Measurements from ENCODE around the gene ASTE1. TPM values are rescaled to one million over a fixed set of nuclear protein-coding genes. Genes with fewer than 3 reads are reported as not detected.

Gene ASTE1
- total and polyA plus RNA-seq, 2 of the 8 experiments (the other 6 are each of a cell fraction or from before 2014, with no cell fraction given): 6.4 TPM; not detected in 1

DNA sequence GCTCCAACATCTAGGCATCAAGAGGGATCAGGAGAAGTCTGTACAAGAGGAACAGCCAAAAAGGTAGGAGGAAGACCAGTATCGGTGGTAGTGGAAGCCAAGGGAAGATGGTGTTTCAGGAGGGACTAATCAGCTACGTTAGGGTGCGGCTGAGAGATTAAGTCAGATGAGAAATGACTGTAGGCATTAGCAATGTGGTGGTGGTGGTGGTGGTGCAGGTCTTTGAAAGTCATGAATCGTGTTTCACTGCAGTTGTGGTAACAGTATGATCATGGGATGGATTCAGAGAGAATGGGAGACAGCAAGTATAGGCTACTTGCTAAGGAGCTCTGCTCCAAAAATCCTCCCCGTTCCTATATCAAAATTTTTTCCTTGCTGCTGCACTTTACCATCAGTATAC, 35.5 kb downstream of the ASTE1 start (continued):
- TF ChIP-seq, protein P1, sequence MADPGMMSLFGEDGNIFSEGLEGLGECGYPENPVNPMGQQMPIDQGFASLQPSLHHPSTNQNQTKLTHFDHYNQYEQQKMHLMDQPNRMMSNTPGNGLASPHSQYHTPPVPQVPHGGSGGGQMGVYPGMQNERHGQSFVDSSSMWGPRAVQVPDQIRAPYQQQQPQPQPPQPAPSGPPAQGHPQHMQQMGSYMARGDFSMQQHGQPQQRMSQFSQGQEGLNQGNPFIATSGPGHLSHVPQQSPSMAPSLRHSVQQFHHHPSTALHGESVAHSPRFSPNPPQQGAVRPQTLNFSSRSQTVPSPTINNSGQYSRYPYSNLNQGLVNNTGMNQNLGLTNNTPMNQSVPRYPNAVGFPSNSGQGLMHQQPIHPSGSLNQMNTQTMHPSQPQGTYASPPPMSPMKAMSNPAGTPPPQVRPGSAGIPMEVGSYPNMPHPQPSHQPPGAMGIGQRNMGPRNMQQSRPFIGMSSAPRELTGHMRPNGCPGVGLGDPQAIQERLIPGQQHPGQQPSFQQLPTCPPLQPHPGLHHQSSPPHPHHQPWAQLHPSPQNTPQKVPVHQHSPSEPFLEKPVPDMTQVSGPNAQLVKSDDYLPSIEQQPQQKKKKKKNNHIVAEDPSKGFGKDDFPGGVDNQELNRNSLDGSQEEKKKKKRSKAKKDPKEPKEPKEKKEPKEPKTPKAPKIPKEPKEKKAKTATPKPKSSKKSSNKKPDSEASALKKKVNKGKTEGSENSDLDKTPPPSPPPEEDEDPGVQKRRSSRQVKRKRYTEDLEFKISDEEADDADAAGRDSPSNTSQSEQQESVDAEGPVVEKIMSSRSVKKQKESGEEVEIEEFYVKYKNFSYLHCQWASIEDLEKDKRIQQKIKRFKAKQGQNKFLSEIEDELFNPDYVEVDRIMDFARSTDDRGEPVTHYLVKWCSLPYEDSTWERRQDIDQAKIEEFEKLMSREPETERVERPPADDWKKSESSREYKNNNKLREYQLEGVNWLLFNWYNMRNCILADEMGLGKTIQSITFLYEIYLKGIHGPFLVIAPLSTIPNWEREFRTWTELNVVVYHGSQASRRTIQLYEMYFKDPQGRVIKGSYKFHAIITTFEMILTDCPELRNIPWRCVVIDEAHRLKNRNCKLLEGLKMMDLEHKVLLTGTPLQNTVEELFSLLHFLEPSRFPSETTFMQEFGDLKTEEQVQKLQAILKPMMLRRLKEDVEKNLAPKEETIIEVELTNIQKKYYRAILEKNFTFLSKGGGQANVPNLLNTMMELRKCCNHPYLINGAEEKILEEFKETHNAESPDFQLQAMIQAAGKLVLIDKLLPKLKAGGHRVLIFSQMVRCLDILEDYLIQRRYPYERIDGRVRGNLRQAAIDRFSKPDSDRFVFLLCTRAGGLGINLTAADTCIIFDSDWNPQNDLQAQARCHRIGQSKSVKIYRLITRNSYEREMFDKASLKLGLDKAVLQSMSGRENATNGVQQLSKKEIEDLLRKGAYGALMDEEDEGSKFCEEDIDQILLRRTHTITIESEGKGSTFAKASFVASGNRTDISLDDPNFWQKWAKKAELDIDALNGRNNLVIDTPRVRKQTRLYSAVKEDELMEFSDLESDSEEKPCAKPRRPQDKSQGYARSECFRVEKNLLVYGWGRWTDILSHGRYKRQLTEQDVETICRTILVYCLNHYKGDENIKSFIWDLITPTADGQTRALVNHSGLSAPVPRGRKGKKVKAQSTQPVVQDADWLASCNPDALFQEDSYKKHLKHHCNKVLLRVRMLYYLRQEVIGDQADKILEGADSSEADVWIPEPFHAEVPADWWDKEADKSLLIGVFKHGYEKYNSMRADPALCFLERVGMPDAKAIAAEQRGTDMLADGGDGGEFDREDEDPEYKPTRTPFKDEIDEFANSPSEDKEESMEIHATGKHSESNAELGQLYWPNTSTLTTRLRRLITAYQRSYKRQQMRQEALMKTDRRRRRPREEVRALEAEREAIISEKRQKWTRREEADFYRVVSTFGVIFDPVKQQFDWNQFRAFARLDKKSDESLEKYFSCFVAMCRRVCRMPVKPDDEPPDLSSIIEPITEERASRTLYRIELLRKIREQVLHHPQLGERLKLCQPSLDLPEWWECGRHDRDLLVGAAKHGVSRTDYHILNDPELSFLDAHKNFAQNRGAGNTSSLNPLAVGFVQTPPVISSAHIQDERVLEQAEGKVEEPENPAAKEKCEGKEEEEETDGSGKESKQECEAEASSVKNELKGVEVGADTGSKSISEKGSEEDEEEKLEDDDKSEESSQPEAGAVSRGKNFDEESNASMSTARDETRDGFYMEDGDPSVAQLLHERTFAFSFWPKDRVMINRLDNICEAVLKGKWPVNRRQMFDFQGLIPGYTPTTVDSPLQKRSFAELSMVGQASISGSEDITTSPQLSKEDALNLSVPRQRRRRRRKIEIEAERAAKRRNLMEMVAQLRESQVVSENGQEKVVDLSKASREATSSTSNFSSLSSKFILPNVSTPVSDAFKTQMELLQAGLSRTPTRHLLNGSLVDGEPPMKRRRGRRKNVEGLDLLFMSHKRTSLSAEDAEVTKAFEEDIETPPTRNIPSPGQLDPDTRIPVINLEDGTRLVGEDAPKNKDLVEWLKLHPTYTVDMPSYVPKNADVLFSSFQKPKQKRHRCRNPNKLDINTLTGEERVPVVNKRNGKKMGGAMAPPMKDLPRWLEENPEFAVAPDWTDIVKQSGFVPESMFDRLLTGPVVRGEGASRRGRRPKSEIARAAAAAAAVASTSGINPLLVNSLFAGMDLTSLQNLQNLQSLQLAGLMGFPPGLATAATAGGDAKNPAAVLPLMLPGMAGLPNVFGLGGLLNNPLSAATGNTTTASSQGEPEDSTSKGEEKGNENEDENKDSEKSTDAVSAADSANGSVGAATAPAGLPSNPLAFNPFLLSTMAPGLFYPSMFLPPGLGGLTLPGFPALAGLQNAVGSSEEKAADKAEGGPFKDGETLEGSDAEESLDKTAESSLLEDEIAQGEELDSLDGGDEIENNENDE (IDR thresholded peaks at IDR 0.05; ENCODE audit: insufficient replicate concordance, low read length): no peak
- TF ChIP-seq, protein P2, sequence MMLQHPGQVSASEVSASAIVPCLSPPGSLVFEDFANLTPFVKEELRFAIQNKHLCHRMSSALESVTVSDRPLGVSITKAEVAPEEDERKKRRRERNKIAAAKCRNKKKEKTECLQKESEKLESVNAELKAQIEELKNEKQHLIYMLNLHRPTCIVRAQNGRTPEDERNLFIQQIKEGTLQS (IDR thresholded peaks at IDR 0.05; ENCODE audit: insufficient read depth, low read depth, low read length): no peak
- TF ChIP-seq CTBP2 (IDR thresholded peaks at IDR 0.05; ENCODE audit: borderline replicate concordance, insufficient read depth, insufficient read length, low read length): no peak
- no peak for TF ChIP-seq KDM4A (IDR thresholded peaks at IDR 0.05; ENCODE audit: low read depth, low read length, severe bottlenecking)
- TF ChIP-seq HDAC6 (IDR thresholded peaks at IDR 0.05; ENCODE audit: low read depth, low read length): no peak
- no peak for TF ChIP-seq SAP30 (IDR thresholded peaks at IDR 0.05; ENCODE audit: insufficient read depth, insufficient replicate concordance, low read length)
- TF ChIP-seq YY1 (IDR thresholded peaks at IDR 0.05; ENCODE audit: low read depth, low read length): no peak
- no peak for TF ChIP-seq BRCA1 (IDR thresholded peaks at IDR 0.05; ENCODE audit: low read depth, low read length)
- no peak for TF ChIP-seq EZH2 (IDR thresholded peaks at IDR 0.05; ENCODE audit: low read depth, low read length, severe bottlenecking)
